GM18873 (cell line): ENCODE results near the gene LIN7B.

ENCODE experiments used
- ATAC-seq: cut with Tn5 transposase; IDR thresholded peaks from one replicate; pipeline ENCODE4 v1.9.1; 2021; ENCODE audit warnings: mild to moderate bottlenecking, moderate library complexity, moderate number of reproducible peaks; ENCODE audit not compliant: unreplicated experiment, low FRiP score

Gene LIN7B

GRCh38 chr19:49160450-49161189 is 46.5 kb downstream of the LIN7B start:
- ATAC-seq, result no peak

GRCh38 chr19:49161987-49162386 is 47.8 kb downstream of the LIN7B start:
- ATAC-seq, result no peak

- no peak for ATAC-seq
Observed at GRCh38 chr19:49165111-49165750, 51.1 kb downstream of the LIN7B start.

GRCh38 chr19:49165865-49166301 is 51.7 kb downstream of the LIN7B start:
- ATAC-seq, result no peak

DNA sequence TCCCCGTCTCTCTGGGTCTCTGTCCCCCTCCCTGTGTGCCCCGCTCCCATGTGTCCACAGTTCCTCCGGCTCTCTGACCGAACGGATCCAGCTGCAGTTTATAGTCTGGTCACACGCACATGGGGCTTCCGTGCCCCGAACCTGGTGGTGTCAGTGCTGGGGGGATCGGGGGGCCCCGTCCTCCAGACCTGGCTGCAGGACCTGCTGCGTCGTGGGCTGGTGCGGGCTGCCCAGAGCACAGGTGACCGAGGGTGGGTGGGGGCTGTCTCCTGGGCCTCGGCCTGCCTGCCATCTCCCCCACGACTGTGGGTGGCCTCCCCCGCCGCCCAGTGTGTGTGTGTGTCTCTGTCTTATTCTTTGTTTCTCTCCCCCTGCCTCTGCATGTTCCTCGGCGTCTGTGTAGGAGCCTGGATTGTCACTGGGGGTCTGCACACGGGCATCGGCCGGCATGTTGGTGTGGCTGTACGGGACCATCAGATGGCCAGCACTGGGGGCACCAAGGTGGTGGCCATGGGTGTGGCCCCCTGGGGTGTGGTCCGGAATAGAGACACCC is 53.8 kb downstream of the LIN7B start:
- no peak for ATAC-seq
